KG1 (cell line): Measurements from ENCODE around the gene ESPN.

ENCODE experiments used
- DNase-seq: peaks from one replicate; lab custom pipeline; 2025; lab: John Stamatoyannopoulos, UW

The ESPN gene

DNA sequence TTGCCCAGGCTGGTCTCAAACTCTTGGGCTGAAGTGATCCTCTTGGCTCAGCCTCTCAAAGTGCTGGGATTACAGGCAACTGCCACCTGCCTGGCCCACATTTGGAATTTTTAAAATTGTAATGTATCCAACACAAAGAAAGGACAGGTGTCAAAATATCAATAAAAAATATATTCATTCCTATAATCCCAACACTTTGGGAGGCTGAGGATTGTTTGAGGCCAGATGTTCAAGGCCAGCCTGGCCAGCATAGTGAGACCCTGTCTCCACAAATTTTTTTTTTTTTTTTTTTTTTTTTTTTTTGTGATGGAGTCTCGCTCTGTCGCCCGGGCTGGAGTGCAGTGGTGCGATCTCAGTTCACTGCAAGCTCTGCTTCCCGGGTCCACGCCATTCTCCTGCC is 14.8 kb upstream of the ESPN start:
- DNase-seq, result no peak

DNA sequence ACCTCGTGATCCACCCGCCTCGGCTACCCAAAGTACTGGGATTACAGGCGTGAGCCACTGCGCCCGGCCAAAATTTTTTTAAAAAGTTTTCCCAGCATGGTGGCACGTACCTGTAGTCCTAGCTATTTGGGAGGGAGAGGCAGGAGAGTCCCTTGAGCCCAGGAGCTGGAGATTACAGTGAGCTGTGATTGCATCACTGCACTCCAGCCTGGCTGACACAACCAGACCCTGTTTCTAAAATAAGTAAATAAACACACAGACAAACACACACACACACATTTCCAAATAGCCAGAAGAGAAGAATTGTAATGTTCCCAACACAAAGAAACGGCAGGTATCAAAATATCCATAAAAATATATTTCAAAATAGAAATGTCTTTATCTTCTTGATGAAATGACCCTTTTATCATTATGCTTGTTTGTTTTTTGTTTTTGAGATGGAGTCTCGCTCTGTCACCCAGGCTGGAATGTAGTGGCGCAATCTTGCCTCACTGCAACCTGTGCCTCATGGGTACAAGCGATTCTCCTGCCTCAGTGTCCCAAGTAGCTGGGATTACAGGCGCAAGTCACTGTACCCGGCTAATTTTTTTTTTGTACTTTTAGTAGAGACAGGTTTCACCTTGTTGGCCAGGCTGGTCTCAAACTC is 14.2 kb upstream of the ESPN start:
- no peak for DNase-seq

- no peak for DNase-seq
These were observed 11.7 kb upstream of the ESPN start for GRCh38 chr1:6412896-6413295.

- DNase-seq, result no peak
These were observed 10.1 kb upstream of the ESPN start for GRCh38 chr1:6414443-6414844.

GRCh38 chr1:6414881-6415626 is 9.5 kb upstream of the ESPN start:
- no peak for DNase-seq

GRCh38 chr1:6416295-6416656 is 8.3 kb upstream of the ESPN start:
- no peak for DNase-seq

GRCh38 chr1:6416906-6417305 is 7.7 kb upstream of the ESPN start:
- no peak for DNase-seq

GRCh38 chr1:6417961-6418667 is 6.5 kb upstream of the ESPN start:
- no peak for DNase-seq

DNA sequence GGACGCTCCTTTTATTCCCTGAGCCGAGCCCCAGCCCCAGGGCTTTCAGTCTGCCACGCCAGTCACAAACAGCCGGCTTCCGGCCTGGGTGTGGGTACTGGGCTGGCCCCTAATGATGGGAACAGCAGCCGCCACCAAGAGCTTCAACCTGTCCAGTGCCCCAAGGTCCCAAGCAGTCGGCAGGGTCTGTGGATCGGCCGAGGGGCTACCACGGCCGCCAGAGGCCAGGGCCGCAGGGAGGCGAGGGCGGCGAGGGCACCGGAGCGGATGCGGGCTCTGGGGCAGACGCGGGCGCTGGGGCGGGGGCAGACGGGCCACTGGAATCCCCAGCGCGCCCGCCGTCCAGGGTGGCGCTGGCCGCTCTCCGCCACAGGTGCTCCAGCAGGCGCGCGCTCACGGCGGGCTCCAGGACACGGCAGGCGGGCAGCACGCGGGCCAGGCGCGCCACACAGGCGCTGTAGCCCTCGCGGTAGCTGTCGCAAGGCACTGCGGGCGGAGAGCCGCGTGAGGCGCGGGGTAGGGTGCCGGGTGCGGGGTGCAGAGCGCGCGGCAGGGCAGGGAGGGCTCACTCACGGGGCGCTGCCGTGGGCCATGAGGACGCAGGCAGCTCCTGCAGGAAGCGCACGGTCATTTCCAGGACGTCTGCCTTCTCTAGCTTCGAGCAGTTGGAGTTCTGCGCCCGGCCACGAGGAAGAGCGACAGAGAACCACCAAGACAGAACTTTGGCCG is 5.7 kb upstream of the ESPN start:
- no peak for DNase-seq

DNA sequence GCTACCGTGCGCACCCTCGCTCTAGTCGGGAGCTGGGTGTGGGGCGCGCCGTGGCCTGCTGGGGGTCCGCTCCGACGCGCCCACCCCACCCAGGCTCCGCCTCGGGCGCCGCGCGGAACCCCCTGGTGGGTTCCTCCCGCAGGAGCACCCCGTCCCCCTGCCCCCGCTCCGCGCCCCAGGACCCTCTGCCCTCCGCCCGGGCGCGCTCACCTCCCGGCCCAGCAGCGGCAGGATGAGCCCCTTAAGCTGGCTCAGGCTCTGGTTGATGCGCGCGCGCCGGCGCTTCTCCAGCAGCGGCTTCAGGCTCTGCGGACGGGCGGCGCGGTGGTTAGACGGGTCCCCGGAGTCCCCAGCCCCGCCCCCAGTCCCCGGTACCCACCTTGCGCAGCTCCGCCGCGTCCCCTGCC is 5.2 kb upstream of the ESPN start:
- DNase-seq, result no peak

DNA sequence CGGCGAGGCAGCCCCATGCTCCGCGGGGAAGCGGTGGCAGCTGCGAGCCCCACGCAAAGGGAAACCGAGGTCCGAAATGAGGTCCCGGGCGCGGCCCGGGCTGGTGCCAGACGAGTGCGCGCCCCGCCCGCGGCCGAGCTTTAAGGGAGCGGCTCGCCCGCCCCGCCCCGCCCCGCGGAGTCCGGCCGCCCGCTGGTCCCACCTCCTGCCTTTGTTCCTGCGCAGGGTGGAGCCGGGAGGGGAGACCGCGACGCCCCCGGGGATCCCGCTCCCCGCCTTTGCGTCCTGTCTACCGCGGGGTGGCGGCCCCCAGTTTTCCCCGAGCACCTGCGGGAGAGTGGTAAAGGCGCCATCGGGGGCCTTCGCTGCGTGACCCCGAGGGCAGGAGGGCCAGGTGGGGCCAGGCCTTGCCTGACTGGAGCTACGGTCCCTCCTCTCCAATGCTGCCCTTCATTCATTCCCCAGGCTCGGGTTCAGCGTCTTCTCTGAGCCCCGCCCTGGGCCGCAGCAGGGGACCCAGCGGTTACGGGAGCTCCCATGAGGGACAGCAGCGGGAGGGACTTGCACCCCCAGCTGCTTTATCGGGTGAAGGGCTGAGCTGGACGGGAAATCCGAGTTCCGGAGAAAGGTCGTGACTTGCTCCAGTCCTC is 4.6 kb upstream of the ESPN start, which contains the start of gene HES2:
Gene HES2 (minus strand): TSS at position 116 of the 650 bp plus-strand sequence. CDS start 99 bp downstream, at position 17.
- DNase-seq, result no peak

DNA sequence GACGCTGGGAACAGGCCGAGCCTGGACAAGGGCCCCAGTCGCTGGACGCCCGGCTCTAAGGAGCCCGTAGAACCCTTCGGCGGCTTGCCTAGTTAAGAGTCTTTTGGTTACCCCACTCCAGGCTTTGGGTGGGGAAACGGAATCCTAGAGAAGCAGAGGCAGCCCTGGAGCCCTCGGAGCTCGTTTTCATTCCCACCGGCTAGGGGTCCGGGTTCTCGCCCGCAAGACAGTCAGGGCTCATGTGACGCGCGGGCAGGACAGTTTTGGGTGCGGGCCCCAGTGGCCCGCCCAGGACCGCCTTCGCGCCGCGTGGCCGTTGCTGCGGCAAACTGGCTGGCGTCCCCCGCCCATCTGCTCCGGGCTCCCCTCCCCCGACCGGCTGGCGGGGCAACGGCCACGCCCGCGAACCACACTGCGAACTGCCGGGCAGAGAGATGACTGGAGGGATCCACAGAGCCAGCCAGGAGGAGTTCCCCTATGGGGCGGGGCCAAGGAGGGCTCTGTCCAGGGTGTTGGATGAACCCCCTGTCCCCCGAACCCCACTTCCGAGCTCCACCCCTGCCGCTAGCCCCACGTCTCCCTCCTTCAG is 4.0 kb upstream of the ESPN start:
- DNase-seq, result no peak

DNA sequence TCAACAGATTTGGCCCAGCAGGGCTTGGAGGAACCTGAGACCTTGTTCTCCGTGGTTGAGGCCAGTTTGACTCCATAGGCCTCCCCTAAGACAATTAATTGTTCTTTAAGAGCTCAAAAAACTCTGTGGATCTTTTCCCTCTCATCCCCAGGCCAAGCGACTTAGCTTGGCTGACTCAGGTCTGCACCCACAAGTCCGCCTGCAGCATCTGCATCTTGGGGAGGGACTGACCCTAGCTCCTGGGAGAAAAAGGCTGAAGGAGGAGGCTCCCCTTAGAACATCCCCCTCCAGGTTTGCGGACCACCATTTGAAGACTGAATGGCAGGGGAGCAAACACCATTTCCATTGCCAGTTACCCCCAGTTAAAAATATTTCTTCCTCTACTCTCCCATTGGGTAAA is 3.3 kb upstream of the ESPN start:
- DNase-seq, result no peak

DNA sequence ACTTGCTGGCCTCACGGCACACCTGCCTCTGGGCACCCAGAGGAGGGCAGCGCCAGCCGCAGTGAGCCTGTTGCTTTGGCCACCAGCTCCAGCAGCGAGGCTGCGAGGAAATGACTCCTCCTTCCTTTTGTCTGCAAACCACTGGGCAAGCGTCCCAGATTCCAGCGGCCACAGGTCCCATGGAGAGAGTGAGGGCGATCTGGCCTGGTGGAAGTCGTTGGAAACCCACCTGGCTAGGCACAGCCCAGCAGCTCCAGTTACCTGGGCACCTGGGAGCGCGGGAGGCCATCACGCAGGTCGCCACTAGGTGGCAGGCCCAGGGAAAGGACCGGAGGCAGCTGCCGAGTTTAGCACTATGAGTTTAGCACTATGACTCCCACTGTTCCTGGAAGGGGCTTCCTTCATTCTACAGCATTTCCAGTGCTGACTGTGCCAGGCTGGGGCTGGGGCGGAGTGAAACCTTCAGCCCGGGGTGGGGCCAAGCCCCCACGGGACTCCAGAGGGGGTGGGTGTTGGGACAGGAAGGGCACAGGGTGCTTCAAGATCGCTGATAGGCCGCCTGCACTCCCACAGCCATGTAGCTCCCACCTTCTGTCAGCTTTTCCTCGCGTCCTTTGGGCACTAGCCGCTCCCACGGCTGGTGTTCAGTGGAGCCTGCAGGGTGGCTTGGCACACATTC is 1.1 kb upstream of the ESPN start:
- DNase-seq, result no peak

- no peak for DNase-seq
These were observed 493 bp upstream of the ESPN start for GRCh38 chr1:6424000-6424565.

DNA sequence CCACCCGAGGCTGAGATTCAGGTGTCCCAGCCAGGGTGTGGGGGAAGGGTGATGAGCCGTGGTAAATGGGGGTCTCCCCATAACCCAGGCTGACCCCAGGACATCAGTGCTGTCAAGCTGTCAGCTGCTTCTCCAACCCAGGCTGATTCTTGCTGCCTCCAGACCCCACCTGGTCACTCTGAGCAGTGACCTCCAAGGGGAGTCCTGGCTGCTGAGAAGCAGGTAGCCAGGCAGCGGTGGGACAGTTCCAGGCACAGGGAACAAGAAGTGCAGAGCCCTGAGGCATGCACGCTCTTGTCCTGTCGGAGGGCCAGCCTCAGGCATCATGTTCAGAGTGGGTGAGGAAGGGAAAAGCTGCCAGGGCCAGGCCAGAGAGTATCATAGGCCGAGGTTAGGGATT is 1.1 kb downstream of the ESPN start:
- DNase-seq, result no peak

DNA sequence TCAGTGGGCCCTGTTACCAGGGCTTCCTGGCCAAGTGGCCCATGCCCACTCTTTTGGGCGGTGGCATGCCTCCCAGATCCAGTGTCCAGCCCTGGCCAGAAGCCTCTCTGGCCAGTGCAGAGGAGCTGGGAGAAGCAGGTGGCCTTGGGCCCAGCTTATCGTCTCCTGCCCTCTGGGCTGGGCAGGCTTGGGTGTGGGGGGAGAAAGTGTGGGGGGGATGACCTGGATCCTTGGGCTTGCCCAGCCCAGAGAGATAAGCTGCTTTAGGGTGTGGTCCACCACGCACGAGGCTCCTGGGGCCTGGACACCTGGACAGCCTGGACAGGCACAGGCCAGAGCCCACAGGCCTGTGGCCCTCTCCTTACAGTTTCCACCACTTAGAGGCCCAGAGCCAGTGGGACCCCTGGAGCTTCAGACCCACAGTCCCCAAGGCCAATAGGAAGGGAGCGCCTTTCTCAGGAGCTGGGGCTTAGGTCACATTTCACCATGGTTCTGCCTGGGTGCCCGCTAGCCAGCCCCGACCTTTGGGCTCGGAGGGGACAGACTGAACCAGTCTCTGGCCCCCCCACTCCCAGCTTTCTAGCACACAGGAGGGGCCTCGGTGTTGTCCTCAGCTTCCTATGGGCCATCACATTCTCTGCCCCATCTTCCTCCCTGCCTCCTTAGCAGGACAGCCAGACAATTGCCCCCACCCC is 1.8 kb downstream of the ESPN start:
- DNase-seq, result no peak

- no peak for DNase-seq
These were observed 2.4 kb downstream of the ESPN start for GRCh38 chr1:6426972-6427350.

GRCh38 chr1:6427441-6428390 is 3.1 kb downstream of the ESPN start:
- DNase-seq, result no peak
